Neural progenitor cell (in vitro differentiated cells): ENCODE measurements around the gene PHC1.

Source experiments
- CTCF ChIP-seq: fragments of 200-600 bp; sonication (generic); IDR thresholded peaks from 2 replicates; pipeline ENCODE4 v1.5.1; 2017; ENCODE audit warnings: antibody characterized with exemption, mild to moderate bottlenecking
- EZH2 ChIP-seq: fragments of 200-600 bp; sonication (generic); IDR thresholded peaks from 2 replicates; pipeline ENCODE4 v1.6.1; 2017; ENCODE audit warnings: antibody characterized with exemption, mild to moderate bottlenecking, moderate library complexity
- EZH2phosphoT487 ChIP-seq: fragments of 200-600 bp; sonication (generic); IDR thresholded peaks from 2 replicates; pipeline ENCODE4 v1.6.1; 2017; ENCODE audit warnings: antibody characterized with exemption

- TF ChIP-seq CTCF (no peak), EZH2phosphoT487 (no peak), EZH2 (no peak)
Measured at GRCh38 chr12:8941691-8942478, 27.6 kb downstream of the PHC1 start.
